ENCODE data around the gene HMGCS1. TPM values are rescaled to one million over a fixed set of nuclear protein-coding genes. Genes with fewer than 3 reads are reported as not detected.

HMGCS1 gene
- total and polyA plus RNA-seq, 12 donors = 15.4 to 1,290 (median 39.4) TPM

DNA sequence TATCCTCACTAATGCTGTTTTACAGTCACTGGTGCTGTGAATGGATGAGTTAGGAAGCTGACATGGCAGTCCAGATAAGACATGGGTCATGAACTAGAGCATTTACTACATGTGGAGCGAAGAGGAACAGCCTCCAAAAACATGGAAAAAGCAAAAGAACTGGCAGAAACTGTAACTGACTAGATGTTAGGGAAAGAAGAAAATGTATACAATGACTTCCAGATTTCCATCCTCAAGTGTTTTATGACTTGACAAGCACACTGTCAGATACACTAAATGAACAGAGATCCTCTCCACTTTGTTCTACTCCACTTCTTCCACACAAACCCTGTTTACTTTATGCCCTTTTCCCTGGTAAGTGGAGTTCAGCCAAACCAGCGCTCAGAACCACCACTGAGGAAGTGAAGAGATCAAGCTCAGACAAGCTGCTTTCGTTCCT lies 11.5 kb downstream of the HMGCS1 start:
- intact Hi-C loops (cut with DNase I) = loop anchor here in 1 of 2 donors (10.0 kb wide), 1 partner anchor 187 kb away; no protein-coding TSS in a partner anchor
- no peak overlapping the region for H3K4me3 ChIP-seq
- H3K9me3 ChIP-seq (replicated peaks in 1 of 3) = no peaks in the 10 kb centered on the region
- TF ChIP-seq, protein P1, sequence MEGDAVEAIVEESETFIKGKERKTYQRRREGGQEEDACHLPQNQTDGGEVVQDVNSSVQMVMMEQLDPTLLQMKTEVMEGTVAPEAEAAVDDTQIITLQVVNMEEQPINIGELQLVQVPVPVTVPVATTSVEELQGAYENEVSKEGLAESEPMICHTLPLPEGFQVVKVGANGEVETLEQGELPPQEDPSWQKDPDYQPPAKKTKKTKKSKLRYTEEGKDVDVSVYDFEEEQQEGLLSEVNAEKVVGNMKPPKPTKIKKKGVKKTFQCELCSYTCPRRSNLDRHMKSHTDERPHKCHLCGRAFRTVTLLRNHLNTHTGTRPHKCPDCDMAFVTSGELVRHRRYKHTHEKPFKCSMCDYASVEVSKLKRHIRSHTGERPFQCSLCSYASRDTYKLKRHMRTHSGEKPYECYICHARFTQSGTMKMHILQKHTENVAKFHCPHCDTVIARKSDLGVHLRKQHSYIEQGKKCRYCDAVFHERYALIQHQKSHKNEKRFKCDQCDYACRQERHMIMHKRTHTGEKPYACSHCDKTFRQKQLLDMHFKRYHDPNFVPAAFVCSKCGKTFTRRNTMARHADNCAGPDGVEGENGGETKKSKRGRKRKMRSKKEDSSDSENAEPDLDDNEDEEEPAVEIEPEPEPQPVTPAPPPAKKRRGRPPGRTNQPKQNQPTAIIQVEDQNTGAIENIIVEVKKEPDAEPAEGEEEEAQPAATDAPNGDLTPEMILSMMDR (IDR thresholded peaks at IDR 0.05) = no peak
- no peak for TF ChIP-seq POLR2A (IDR thresholded peaks at IDR 0.05)
- H3K36me3 ChIP-seq (replicated peaks in 1 of 2) = peaks cover 0 to 19% of the 10 kb centered on the region in 2 donors
- no peaks in the 10 kb centered on the region for H3K27me3 ChIP-seq
- no peak overlapping the region for H3K27ac ChIP-seq
- WGBS, 4 donors = 80 to 86% (median 81%) methylated on average over 3 of the region's 3 CpGs
- H3K4me1 ChIP-seq (replicated peaks in 1 of 2) = peaks cover 0 to 22% of the 10 kb centered on the region in 2 donors
- no peak for DNase-seq

GRCh38 chr5:43300112-43300511 lies 13.1 kb downstream of the HMGCS1 start:
- DNase-seq = no peak
- TF ChIP-seq, protein P1 (IDR thresholded peaks at IDR 0.05) = no peak
- TF ChIP-seq POLR2A (IDR thresholded peaks at IDR 0.05) = no peak
- Histone ChIP-seq H3K4me3 (no peak overlapping the region), H3K27me3 (no peaks in the 10 kb centered on the region), H3K36me3 (replicated peaks in 1 of 2) (peaks cover 0 to 35% of the 10 kb centered on the region in 2 donors), H3K4me1 (replicated peaks in 1 of 2) (peaks cover 0 to 21% of the 10 kb centered on the region in 2 donors), H3K27ac (no peak overlapping the region), H3K9me3 (replicated peaks in 1 of 3) (no peaks in the 10 kb centered on the region)
- 82 to 100% (median 97%) methylated on average over 1 of the region's 1 CpG for WGBS, 4 donors
- intact Hi-C loops (cut with DNase I) = loop anchor here in 1 of 2 donors (10.0 kb wide), 1 partner anchor 185 kb away; no protein-coding TSS in a partner anchor

DNA sequence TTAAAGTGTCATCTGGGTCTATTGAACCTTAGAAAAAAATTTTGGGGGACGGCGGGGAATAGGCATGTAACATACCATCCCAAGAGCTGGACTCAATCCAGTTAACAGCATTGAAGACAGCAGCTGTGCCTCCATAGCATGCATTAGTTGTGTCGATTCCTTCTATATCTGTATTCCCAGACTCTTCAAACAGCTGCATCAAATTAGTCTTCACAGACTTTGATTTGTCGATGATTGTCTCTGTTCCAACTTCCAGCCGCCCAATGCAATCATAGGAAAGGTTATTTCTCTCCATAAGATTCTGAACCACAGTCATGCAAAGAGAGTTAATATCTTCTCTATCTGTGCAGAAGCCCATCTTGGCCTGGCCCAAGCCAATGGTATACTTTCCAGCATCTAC lies 14.8 kb downstream of the HMGCS1 start:
- no peaks in the 10 kb centered on the region for H3K27me3 ChIP-seq
- H3K36me3 ChIP-seq (replicated peaks in 1 of 2) = peaks cover 0 to 51% of the 10 kb centered on the region in 2 donors
- no peak for TF ChIP-seq POLR2A (IDR thresholded peaks at IDR 0.05)
- TF ChIP-seq, protein P1 (IDR thresholded peaks at IDR 0.05) = no peak
- no peak for DNase-seq
- no peak overlapping the region for H3K4me3 ChIP-seq
- intact Hi-C loops (cut with DNase I) = no loop called here
- H3K9me3 ChIP-seq (replicated peaks in 1 of 3) = no peaks in the 10 kb centered on the region
- no peak overlapping the region for H3K27ac ChIP-seq
- peaks cover 0 to 11% of the 10 kb centered on the region in 2 donors for H3K4me1 ChIP-seq (replicated peaks in 1 of 2)
- 93 to 96% (median 95%) methylated on average over 5 of the region's 5 CpGs for WGBS, 4 donors

DNA sequence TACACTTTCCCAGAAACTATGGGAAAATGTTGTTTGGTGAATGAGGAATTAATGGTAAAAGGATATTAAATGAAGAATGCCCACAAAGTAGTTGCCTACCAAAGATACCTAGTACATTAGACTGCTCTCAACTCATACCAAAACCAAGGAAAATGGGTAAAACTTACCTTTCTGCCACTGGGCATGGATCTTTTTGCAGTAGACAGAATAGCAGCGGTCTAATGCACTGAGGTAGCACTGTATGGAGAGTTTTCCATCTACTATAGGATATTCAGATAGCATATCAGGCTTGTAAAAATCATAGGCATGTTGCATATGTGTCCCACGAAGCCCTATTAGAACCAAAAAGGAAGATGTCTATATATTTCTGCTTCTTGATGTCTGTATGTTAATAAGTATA lies 16.4 kb downstream of the HMGCS1 start:
- H3K36me3 ChIP-seq (replicated peaks in 1 of 2) = peaks cover 0 to 66% of the 10 kb centered on the region in 2 donors
- intact Hi-C loops (cut with DNase I) = no loop called here
- no peak overlapping the region for H3K27ac ChIP-seq
- no peak overlapping the region for H3K4me3 ChIP-seq
- H3K27me3 ChIP-seq = no peaks in the 10 kb centered on the region
- TF ChIP-seq, protein P1 (IDR thresholded peaks at IDR 0.05) = no peak
- no peak for TF ChIP-seq POLR2A (IDR thresholded peaks at IDR 0.05)
- DNase-seq = no peak
- no peaks in the 10 kb centered on the region for H3K9me3 ChIP-seq (replicated peaks in 1 of 3)
- no peaks in the 10 kb centered on the region for H3K4me1 ChIP-seq (replicated peaks in 1 of 2)
- WGBS, 4 donors = 91 to 98% (median 94%) methylated on average over 2 of the region's 2 CpGs

Measured in adrenal gland (tissue), 12 donors.